GM19351 (cell line): ENCODE measurements around the gene PSTK.

Experiments used
- ATAC-seq: cut with Tn5 transposase; IDR thresholded peaks from one replicate; pipeline ENCODE4 v1.9.1; 2021; ENCODE audit warnings: mild to moderate bottlenecking, moderate library complexity; ENCODE audit not compliant: unreplicated experiment

Gene PSTK

GRCh38 chr10:122990278-122990677, 10.1 kb downstream of the PSTK start:
- ATAC-seq = no peak

GRCh38 chr10:122992031-122992585, 11.9 kb downstream of the PSTK start:
- no peak for ATAC-seq

DNA sequence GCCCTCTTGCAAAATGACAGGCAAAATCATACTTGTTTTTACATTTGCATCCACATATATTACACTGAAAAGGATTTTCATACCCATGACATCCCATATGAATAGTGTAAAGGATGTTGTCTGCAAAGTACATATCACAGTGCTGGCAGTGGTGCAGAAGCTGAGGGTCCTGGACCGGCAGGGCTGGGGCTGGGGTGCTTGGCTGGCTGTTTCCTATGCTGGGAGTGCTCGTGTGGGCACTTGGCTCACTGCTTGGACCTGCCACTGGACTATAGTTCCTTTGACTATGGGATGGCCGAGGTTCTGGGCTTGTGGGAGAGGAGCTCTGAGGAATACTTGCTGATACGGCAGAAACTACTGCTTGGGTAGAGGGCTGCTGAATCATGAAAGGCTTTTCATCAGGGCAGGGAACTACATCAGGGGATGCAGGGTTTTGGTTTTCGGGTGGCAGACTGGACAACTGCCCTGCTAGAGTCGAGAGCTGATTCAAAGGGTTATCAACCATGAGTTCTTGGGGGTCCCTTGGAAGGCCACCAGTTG, 13.7 kb downstream of the PSTK start:
- no peak for ATAC-seq

DNA sequence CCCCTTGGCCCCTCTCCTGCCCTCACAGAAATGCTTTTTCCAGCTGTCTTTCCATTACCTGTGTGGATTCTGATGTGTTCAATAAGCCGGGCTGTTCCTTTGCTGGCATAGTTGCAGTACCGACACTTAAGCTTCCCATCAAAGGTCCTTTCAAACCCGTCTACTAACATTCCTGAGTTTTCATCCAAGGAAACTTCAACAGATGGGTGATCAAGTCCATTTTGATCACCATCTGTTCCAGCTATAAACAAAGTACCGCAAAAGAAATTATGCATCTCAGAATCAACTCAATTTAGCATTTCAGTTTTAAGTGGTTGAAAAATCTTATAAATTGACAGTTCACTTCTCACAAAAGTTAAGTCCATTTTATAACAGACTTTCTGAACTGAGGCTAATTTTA, 15.7 kb downstream of the PSTK start:
- no peak for ATAC-seq

DNA sequence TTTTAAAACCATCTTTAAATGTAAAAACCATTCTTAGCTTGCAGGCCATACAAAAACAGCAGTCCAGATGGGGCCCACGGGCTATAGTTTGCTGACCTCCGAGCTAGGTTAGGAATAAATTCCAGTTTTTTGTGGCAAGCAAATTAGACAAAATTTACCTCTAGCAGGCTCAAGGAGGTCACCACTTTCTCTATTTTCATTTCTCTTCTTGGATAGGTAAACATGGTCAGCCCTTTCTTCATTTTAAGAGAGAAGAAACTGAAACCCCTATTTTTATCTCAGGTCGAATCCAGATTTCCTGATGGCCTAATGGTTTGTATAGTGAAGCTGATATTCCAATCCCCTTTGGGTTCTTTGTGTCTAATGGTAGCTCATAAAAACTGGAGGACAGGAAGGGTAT, 17.7 kb downstream of the PSTK start:
- ATAC-seq = peak; percentile 50

GRCh38 chr10:122998360-122998917, 18.2 kb downstream of the PSTK start:
- ATAC-seq = no peak

GRCh38 chr10:122998934-122999333, 18.7 kb downstream of the PSTK start:
- ATAC-seq = no peak

DNA sequence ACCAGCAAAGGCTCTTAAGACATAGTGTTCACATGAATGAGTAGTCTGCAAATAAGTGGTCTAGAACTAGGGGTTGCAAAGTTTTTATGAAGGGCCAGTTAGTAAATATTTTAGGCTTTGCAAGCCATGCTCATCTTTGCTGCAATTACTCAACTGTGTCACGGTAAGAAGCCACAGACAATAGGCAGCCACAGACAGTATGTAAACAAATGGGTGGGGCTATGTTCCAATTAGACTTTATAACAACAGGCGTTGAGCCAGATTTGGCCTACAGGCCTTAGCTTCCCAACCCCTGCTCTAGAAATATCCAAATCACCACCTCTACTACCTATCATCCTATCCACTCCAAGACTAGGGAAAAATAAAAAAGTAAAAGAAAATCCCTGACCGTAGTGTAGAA, 19.1 kb downstream of the PSTK start:
- ATAC-seq = no peak

- no peak for ATAC-seq
These were observed 20.0 kb downstream of the PSTK start for GRCh38 chr10:123000155-123000554.

GRCh38 chr10:123001370-123001769, 21.2 kb downstream of the PSTK start:
- no peak for ATAC-seq

DNA sequence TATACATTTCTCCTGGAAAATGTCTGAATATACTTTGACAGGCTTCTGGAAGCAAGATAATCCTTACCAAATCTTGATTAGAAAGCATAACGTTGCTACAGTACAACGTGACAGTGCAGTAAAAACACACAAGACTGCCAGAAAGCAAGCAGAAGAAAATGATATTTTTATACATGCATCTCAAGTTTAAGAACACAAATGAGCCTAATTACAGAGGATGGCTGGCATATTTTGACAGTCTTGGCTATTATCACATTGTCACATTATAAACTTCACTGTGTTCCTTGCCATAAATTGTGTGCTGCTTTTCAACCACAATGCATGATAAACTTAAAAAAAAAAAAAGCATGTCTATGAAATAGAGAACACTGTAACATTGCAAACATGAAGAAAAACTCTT, 24.1 kb downstream of the PSTK start:
- no peak for ATAC-seq

- ATAC-seq = peak; percentile 56
These were observed 27.6 kb downstream of the PSTK start for GRCh38 chr10:123007558-123008354.

DNA sequence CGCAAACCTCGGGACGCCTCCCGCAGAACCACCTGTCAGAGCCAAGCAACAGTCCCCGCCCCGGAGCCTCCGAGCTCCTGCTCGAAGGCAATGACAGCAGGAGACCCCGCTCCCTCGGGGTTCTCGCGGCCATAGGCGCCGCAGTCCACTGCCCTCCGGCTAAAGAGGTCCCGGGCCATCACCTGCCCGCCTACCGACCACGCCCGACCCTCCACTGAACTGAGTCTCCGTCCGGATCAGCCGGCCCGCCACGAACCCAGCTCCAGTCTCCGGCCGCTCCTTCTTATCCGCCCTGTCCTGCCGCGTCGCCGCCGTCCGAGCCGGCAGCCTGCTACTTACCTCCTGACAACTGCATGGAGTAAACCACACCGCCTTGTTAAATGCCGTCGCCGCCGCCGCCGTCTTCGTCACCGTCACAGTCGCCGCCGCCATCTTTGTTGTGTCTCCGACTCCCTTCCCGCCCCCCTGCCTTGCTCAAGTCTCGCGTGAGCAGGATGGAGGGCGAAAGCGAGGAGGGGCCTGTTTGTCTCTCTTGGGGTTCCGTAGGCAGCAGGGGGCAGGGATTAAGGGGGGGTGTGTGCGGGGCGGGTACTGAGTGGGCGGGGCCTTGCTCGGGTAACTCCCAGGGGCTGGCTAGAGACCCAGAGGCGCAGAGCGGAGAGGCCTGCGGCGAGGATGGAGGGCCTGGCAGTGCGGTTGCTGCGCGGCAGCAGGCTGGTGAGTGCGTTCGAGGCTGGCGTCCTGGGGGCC, 28.3 kb downstream of the PSTK start, which contains the start of the genes ACADSB and IKZF5:
Gene ACADSB, plus strand, starts transcription at position 652 of the 750 bp plus-strand sequence. Its CDS starts 24 bp downstream, at position 676.
Gene IKZF5, minus strand, starts transcription at position 441 of the 750 bp plus-strand sequence. CDS start 10,170 bp downstream, outside the sequence.
- peak; percentile 81 for ATAC-seq

DNA sequence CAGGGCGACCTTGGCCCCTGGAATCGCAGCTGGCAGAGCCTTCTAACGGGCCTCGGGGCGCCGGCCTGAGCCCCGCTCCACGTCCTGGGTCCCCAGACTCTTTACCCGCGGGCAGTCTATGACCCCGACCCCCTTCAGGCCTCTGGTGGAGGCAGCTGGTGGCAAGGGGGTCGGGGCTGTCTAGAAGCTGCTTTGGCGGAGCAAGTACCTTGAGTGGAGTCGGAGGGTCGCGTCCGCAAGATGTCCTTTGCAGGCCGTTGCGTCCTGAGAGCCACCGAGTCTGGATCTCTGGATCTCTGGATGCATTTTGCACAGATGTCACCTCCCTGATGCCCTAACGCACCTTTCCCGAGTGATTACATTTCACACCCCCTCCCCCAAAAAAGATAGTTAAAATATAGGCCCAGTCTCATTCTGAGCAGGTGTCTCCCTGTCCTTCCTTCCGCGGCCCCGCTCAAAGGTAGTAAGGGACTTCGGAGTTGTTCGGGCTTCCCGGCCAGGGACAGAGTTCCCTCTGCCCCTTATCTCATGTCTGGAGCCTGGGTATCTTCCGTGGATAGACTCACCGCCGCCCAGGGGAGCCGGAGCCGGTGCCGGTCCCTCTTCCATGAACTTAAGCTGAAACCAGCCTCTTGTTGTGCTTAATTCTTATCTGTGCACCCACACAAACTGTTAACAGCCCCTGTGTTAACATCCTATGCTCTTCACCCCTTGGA, 29.1 kb downstream of the PSTK start:
- ATAC-seq = peak; percentile 3

DNA sequence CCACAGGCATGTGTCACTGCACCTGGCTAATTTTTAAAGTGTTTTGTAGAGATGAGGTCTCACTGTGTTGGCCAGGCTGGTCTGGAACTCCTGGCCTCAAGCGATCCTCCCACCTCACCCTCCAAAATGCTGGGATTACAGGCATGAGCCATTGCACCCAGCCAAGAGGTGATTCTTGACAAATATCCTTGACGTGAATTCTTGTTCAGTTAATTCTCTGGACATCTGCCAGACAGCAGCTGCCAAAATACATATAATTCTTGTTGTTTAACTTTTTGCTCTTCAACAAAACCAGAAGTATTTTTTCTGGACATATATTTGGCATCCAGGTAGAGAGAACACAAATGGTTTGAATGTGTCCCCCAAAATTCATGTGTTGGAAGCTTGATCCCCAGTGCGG, 31.8 kb downstream of the PSTK start:
- no peak for ATAC-seq

GRCh38 chr10:123013456-123014419, 33.5 kb downstream of the PSTK start:
- no peak for ATAC-seq

- ATAC-seq = no peak
These were observed 34.6 kb downstream of the PSTK start for GRCh38 chr10:123014772-123015171.

GRCh38 chr10:123016228-123016627, 36.0 kb downstream of the PSTK start:
- ATAC-seq = no peak

DNA sequence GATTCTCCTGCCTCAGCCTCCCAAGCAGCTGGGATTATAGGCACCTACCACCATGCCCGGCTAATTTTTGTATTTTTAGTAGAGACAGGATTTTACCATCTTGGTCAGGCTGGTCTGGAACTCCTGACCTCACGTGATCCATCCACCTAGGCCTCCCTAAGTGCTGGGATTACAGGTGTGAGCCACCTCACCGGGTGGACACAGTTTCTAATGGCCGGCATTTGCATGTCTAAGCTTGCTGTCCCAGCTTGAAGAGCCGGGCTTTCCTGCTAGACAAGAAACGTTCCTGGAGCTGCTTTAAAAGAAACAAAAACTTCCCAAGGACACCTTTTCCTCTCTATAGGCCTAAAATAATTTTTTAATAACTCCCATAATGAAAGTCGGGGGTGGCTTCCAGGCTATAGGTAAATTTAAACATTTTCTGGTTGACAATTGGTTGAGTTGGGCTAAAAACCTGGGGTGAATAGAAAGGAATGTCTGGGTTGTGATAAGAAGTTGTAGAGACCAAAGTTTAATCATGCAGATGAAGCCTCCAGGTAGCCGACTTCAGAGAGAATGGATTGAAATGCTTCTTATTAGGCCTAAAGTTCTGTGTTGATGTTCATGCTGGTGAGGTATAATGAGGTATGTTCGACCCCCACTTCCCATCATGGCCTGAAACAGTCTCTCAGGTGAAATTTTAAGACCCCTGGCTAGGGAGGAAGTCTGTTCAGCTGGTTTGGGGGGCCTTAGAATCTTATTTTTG, 37.4 kb downstream of the PSTK start:
- no peak for ATAC-seq
